Chondrocyte (in vitro differentiated cells): Measurements from ENCODE around the gene KDM2A. TPM values are rescaled to one million over a fixed set of nuclear protein-coding genes. Genes with fewer than 3 reads are reported as not detected.

ENCODE experiments used
- DNase-seq: peaks from one replicate; pipeline ENCODE4 v3.0.0; 2021; ENCODE audit warnings: mixed read lengths, low spot score
- H3K27ac Mint-ChIP-seq: one replicate; pipeline ENCODE4 v1.8.0; 2021; ENCODE audit warnings: mild to moderate bottlenecking, moderate library complexity, mixed read lengths; ENCODE audit not compliant: unreplicated experiment
- H3K27me3 Mint-ChIP-seq: 2 replicates; pipeline ENCODE4 v1.8.0; 2021; ENCODE audit warnings: low read depth, mixed read lengths
- H3K36me3 Mint-ChIP-seq: 2 replicates; pipeline ENCODE4 v1.8.0; 2021; ENCODE audit warnings: low read depth, mixed read lengths
- H3K4me1 Mint-ChIP-seq: 2 replicates; pipeline ENCODE4 v1.8.0; 2021; ENCODE audit warnings: low read depth, mild to moderate bottlenecking, mixed read lengths
- H3K4me3 Mint-ChIP-seq: one replicate; pipeline ENCODE4 v1.8.0; 2021; ENCODE audit warnings: mild to moderate bottlenecking, moderate library complexity, mixed read lengths; ENCODE audit not compliant: unreplicated experiment
- H3K9me3 Mint-ChIP-seq: 2 replicates; pipeline ENCODE4 v1.8.0; 2021; ENCODE audit warnings: low read depth, mixed read lengths
- total RNA-seq: library from RNA; stranded (reverse); gene quantifications from 3 replicates; pipeline ENCODE4 v1.2.1, GENCODE V29; 2021
- TF ChIP-seq, protein P1 (sequence below): fragments of 200-600 bp; sonication (generic); IDR thresholded peaks from 2 replicates; pipeline ENCODE4 v1.5.0; 2021; ENCODE audit warnings: antibody characterized with exemption, mild to moderate bottlenecking, moderate library complexity

The KDM2A gene
- total RNA-seq, 1 donor from 2014 or later, result 54.3 TPM

DNA sequence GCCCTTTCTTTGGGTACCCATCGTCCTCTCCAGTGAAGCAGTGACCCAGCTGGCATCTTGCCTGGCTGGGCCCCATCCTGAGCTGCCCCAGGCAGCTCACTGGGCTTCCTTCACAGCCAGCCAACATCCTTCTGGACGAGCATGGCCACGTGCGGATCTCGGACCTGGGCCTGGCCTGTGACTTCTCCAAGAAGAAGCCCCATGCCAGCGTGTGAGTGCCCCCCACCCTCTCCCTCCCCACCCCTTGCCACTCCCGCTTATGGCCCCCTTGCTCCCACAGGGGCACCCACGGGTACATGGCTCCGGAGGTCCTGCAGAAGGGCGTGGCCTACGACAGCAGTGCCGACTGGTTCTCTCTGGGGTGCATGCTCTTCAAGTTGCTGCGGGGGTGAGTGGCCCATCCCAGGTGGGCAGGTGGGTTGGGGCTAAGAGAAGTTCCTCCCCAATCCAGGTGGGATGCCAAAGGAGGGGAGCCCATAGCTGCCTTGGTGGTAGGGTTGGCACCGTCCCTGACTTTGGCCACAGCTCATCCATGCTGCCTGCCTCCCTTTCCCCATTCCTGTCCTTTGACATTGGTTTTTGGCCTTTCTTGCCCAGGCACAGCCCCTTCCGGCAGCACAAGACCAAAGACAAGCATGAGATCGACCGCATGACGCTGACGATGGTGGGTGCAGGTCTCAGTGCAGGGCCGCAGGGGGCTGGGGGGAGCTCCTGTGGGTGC, 163.3 kb downstream of the KDM2A start:
- Mint-ChIP-seq H3K4me1 (peaks cover 10% of the 10 kb centered on the region), H3K27ac (no peak overlapping the region), H3K36me3 (peaks cover 12% of the 10 kb centered on the region), H3K27me3 (no peaks in the 10 kb centered on the region), H3K9me3 (no peaks in the 10 kb centered on the region), H3K4me3 (no peak overlapping the region)
- TF ChIP-seq, protein P1, sequence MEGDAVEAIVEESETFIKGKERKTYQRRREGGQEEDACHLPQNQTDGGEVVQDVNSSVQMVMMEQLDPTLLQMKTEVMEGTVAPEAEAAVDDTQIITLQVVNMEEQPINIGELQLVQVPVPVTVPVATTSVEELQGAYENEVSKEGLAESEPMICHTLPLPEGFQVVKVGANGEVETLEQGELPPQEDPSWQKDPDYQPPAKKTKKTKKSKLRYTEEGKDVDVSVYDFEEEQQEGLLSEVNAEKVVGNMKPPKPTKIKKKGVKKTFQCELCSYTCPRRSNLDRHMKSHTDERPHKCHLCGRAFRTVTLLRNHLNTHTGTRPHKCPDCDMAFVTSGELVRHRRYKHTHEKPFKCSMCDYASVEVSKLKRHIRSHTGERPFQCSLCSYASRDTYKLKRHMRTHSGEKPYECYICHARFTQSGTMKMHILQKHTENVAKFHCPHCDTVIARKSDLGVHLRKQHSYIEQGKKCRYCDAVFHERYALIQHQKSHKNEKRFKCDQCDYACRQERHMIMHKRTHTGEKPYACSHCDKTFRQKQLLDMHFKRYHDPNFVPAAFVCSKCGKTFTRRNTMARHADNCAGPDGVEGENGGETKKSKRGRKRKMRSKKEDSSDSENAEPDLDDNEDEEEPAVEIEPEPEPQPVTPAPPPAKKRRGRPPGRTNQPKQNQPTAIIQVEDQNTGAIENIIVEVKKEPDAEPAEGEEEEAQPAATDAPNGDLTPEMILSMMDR, result no peak
- DNase-seq, result peak; percentile 76

DNA sequence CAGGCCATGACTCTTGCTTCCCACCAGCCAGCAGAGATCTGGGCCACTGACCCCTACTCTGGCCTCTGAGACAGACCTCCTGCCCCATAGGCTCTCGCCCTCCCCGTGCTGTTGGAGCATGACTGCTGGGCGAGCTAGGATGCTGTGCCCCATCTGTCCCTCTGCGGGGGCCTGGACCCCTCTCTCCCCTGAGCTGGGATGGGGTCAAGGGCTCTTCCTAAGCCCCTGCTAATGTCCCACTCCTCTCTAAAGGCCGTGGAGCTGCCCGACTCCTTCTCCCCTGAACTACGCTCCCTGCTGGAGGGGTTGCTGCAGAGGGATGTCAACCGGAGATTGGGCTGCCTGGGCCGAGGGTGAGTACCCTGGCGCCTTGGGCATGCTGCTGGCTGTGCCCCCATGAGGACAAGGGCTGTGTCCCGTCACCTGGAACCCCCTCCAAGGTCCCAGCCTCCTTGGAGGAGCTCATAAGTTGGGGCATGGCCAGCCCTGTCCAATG, 163.9 kb downstream of the KDM2A start:
- Mint-ChIP-seq H3K4me1 (peaks cover 10% of the 10 kb centered on the region), H3K36me3 (peaks cover 12% of the 10 kb centered on the region), H3K27ac (no peak overlapping the region), H3K27me3 (no peaks in the 10 kb centered on the region), H3K9me3 (no peaks in the 10 kb centered on the region), H3K4me3 (no peak overlapping the region)
- peak; percentile 77 for DNase-seq
- TF ChIP-seq, protein P1, result no peak

DNA sequence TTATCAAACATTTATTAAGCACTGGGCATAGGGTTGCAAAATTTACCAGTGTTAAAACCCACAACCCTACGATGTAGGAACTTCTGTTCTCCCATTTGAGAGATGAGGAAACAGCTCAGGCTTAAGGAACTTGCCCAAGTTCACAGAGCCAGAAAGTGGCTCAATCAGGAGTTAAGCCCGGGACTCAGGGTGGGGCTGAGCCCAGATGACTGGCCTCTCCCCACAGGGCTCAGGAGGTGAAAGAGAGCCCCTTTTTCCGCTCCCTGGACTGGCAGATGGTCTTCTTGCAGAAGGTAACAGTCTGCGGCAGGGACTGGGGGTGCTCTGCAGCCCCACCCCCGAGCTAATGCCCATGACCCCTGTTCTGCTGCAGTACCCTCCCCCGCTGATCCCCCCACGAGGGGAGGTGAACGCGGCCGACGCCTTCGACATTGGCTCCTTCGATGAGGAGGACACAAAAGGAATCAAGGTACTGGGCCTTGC, 164.5 kb downstream of the KDM2A start:
- H3K27ac Mint-ChIP-seq, result no peak overlapping the region
- peaks cover 12% of the 10 kb centered on the region for H3K36me3 Mint-ChIP-seq
- no peaks in the 10 kb centered on the region for H3K27me3 Mint-ChIP-seq
- H3K9me3 Mint-ChIP-seq, result no peaks in the 10 kb centered on the region
- no peak overlapping the region for H3K4me3 Mint-ChIP-seq
- peak; percentile 72 for DNase-seq
- TF ChIP-seq, protein P1, result no peak
- peaks cover 12% of the 10 kb centered on the region for H3K4me1 Mint-ChIP-seq

DNA sequence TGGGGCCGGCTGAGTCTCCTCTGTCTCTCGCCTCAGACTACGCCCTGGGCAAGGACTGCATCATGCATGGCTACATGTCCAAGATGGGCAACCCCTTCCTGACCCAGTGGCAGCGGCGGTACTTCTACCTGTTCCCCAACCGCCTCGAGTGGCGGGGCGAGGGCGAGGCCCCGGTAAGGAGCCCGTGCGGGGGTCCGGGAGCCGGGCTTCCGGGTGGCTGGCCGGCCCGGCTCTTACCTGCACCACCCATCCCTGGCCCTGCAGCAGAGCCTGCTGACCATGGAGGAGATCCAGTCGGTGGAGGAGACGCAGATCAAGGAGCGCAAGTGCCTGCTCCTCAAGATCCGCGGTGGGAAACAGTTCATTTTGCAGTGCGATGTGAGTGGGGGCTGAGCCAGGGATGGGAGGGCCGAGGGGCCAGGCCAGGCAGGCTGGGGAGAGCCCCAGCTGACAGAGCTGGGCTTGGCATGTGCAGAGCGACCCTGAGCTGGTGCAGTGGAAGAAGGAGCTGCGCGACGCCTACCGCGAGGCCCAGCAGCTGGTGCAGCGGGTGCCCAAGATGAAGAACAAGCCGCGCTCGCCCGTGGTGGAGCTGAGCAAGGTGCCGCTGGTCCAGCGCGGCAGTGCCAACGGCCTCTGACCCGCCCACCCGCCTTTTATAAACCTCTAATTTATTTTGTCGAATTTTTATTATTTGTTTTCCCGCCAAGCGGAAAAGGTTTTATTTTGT, 165.9 kb downstream of the KDM2A start:
- H3K27me3 Mint-ChIP-seq, result no peaks in the 10 kb centered on the region
- peak overlapping the region; percentile 22 for H3K27ac Mint-ChIP-seq
- no peaks in the 10 kb centered on the region for H3K9me3 Mint-ChIP-seq
- no peak for DNase-seq
- H3K4me3 Mint-ChIP-seq, result no peak overlapping the region
- peaks cover 16% of the 10 kb centered on the region for H3K4me1 Mint-ChIP-seq
- H3K36me3 Mint-ChIP-seq, result peaks cover 8% of the 10 kb centered on the region
- TF ChIP-seq, protein P1, result no peak
